Stomach smooth muscle (tissue), 2 donors: ENCODE data around the gene RNU4-1.

Source experiments
- H3K27ac ChIP-seq: one replicate; pipeline ENCODE4 v1.7.0; 2013; ENCODE audit warnings: mild to moderate bottlenecking, low read length, inconsistent platforms
- H3K27me3 ChIP-seq, 2 donors: one replicate each; pipeline ENCODE4 v1.7.0; 2013; ENCODE audit warnings: low read length in 2 of 2; ENCODE audit not compliant: insufficient read depth in 2 of 2, control insufficient read depth in 1 of 2
- H3K36me3 ChIP-seq, 2 donors: one replicate each; pipeline ENCODE4 v1.7.0; 2013; ENCODE audit warnings: low read length in 2 of 2; ENCODE audit not compliant: control insufficient read depth in 2 of 2, insufficient read depth in 2 of 2
- H3K4me1 ChIP-seq: one replicate; pipeline ENCODE4 v1.7.0; 2013; ENCODE audit warnings: low read length; ENCODE audit not compliant: control insufficient read depth, insufficient read depth
- H3K4me3 ChIP-seq, 2 donors: one replicate each; pipeline ENCODE4 v1.7.0; 2013; ENCODE audit warnings: low read length in 2 of 2
- H3K9ac ChIP-seq, 2 donors: one replicate each; pipeline ENCODE4 v1.7.0; 2013; ENCODE audit warnings: low read length in 2 of 2, mild to moderate bottlenecking in 1 of 2
- H3K9me3 ChIP-seq, 2 donors: one replicate each; pipeline ENCODE4 v1.7.0; 2013; ENCODE audit warnings: low read length in 2 of 2; ENCODE audit not compliant: control insufficient read depth in 2 of 2
- donor health status: healthy.
- donor health status: Pancreatic carcinoma.

Gene RNU4-1

GRCh38 chr12:120264086-120264903, 28.7 kb downstream of the RNU4-1 start:
- peak overlapping the region; percentile 72 to 84 for H3K4me3 ChIP-seq
- peaks cover 0 to 2% of the 10 kb centered on the region in 2 donors for H3K36me3 ChIP-seq
- H3K27me3 ChIP-seq: no peaks in the 10 kb centered on the region
- H3K9ac ChIP-seq: peak overlapping the region; percentile 74 to 82
- no peaks in the 10 kb centered on the region for H3K9me3 ChIP-seq
- peak overlapping the region; percentile 78 for H3K27ac ChIP-seq
- H3K4me1 ChIP-seq: peaks cover 50% of the 10 kb centered on the region

GRCh38 chr12:120263748-120264085, 29.3 kb downstream of the RNU4-1 start:
- H3K4me3 ChIP-seq: peak overlapping the region; percentile 72 to 84
- no peaks in the 10 kb centered on the region for H3K27me3 ChIP-seq
- H3K4me1 ChIP-seq: peaks cover 50% of the 10 kb centered on the region
- H3K9ac ChIP-seq: peak overlapping the region; percentile 74 to 82
- H3K27ac ChIP-seq: peak overlapping the region; percentile 78
- H3K9me3 ChIP-seq: no peaks in the 10 kb centered on the region
- peaks cover 0 to 2% of the 10 kb centered on the region in 2 donors for H3K36me3 ChIP-seq

- H3K27ac ChIP-seq: peak overlapping the region; percentile 78
- H3K4me3 ChIP-seq: peak overlapping the region; percentile 72 to 84
- H3K36me3 ChIP-seq: peaks cover 0 to 2% of the 10 kb centered on the region in 2 donors
- peaks cover 54% of the 10 kb centered on the region for H3K4me1 ChIP-seq
- H3K9me3 ChIP-seq: no peaks in the 10 kb centered on the region
- H3K27me3 ChIP-seq: no peaks in the 10 kb centered on the region
- H3K9ac ChIP-seq: peak overlapping the region; percentile 74 to 82
Observed at GRCh38 chr12:120262852-120263747, 29.9 kb downstream of the RNU4-1 start.

GRCh38 chr12:120261951-120262851, 30.8 kb downstream of the RNU4-1 start:
- Histone ChIP-seq H3K27me3 (no peaks in the 10 kb centered on the region), H3K9me3 (no peaks in the 10 kb centered on the region), H3K27ac (peak overlapping the region; percentile 78), H3K9ac (peak overlapping the region; percentile 74 to 82), H3K4me3 (peak overlapping the region; percentile 72 to 84), H3K4me1 (peaks cover 63% of the 10 kb centered on the region), H3K36me3 (peaks cover 0 to 2% of the 10 kb centered on the region in 2 donors)

- peak overlapping the region; percentile 11 for H3K27ac ChIP-seq
- H3K4me1 ChIP-seq: peaks cover 69% of the 10 kb centered on the region
Observed at GRCh38 chr12:120260607-120261006, 32.4 kb downstream of the RNU4-1 start.

GRCh38 chr12:120259418-120260202, 33.4 kb downstream of the RNU4-1 start:
- Histone ChIP-seq H3K27me3 (no peaks in the 10 kb centered on the region), H3K9ac (no peak overlapping the region), H3K36me3 (peaks cover 0 to 2% of the 10 kb centered on the region in 2 donors), H3K9me3 (no peaks in the 10 kb centered on the region), H3K4me1 (peaks cover 70% of the 10 kb centered on the region), H3K27ac (peak overlapping the region; percentile 37), H3K4me3 (peak overlapping the region in 1 of 2 donors; percentile 3)

More at GRCh38 chr12:120260607-120261006, 32.4 kb downstream of the RNU4-1 start:
- H3K36me3 ChIP-seq: peaks cover 0 to 2% of the 10 kb centered on the region in 2 donors
- no peaks in the 10 kb centered on the region for H3K9me3 ChIP-seq
- H3K9ac ChIP-seq: no peak overlapping the region
- H3K27me3 ChIP-seq: no peaks in the 10 kb centered on the region
- no peak overlapping the region for H3K4me3 ChIP-seq

GRCh38 chr12:120258323-120258896, 34.6 kb downstream of the RNU4-1 start:
- H3K4me3 ChIP-seq: no peak overlapping the region
- H3K9me3 ChIP-seq: no peaks in the 10 kb centered on the region
- no peak overlapping the region for H3K9ac ChIP-seq
- peaks cover 59% of the 10 kb centered on the region for H3K4me1 ChIP-seq
- H3K27ac ChIP-seq: peak overlapping the region; percentile 58
- H3K36me3 ChIP-seq: peaks cover 0 to 2% of the 10 kb centered on the region in 2 donors
- no peaks in the 10 kb centered on the region for H3K27me3 ChIP-seq

GRCh38 chr12:120257041-120257821, 35.8 kb downstream of the RNU4-1 start:
- peak overlapping the region; percentile 87 for H3K27ac ChIP-seq
- peak overlapping the region; percentile 41 to 49 for H3K4me3 ChIP-seq
- no peaks in the 10 kb centered on the region for H3K9me3 ChIP-seq
- peaks cover 0 to 2% of the 10 kb centered on the region in 2 donors for H3K36me3 ChIP-seq
- no peaks in the 10 kb centered on the region for H3K27me3 ChIP-seq
- peaks cover 49% of the 10 kb centered on the region for H3K4me1 ChIP-seq
- peak overlapping the region; percentile 34 to 58 for H3K9ac ChIP-seq

GRCh38 chr12:120254809-120255208, 38.2 kb downstream of the RNU4-1 start:
- peak overlapping the region; percentile 41 for H3K27ac ChIP-seq
- no peak overlapping the region for H3K4me3 ChIP-seq
- no peaks in the 10 kb centered on the region for H3K9me3 ChIP-seq
- peaks cover 47% of the 10 kb centered on the region for H3K4me1 ChIP-seq
- no peaks in the 10 kb centered on the region for H3K36me3 ChIP-seq
- no peak overlapping the region for H3K9ac ChIP-seq
- no peaks in the 10 kb centered on the region for H3K27me3 ChIP-seq
